H1 (cell line): ENCODE results near the gene CRYBB1. TPM values are rescaled to one million over a fixed set of nuclear protein-coding genes. Genes with fewer than 3 reads are reported as not detected.

Source experiments
- ASH2L ChIP-seq: fragments of 200-600, 300-600 bp; sonication (generic); IDR thresholded peaks from one replicate; pipeline ENCODE4 v1.7.1; 2017; ENCODE audit warnings: low read length
- ATF3 ChIP-seq: IDR thresholded peaks from 2 replicates; pipeline ENCODE4 v1.6.1; 2011; ENCODE audit warnings: low read depth, mild to moderate bottlenecking, low read length; ENCODE audit not compliant: insufficient read depth
- BCL11A ChIP-seq, 2 experiments: IDR thresholded peaks; one replicate each; pipeline ENCODE4 v1.6.1; 2011; ENCODE audit warnings: low read depth in 2 of 2, low read length in 2 of 2, mild to moderate bottlenecking in 2 of 2
- CHD2 ChIP-seq: IDR thresholded peaks from 2 replicates; pipeline ENCODE4 v1.6.1; 2012; ENCODE audit warnings: low read length, improper control_type of control experiment
- EGR1 ChIP-seq: IDR thresholded peaks from 2 replicates; pipeline ENCODE4 v1.6.1; 2011; ENCODE audit warnings: low read depth, low read length, borderline replicate concordance
- GABPA ChIP-seq: IDR thresholded peaks from 2 replicates; pipeline ENCODE4 v1.6.1; 2011; ENCODE audit warnings: mild to moderate bottlenecking, low read length, moderate library complexity, borderline replicate concordance; ENCODE audit not compliant: insufficient read depth
- PHF8 ChIP-seq: fragments of 200-600 bp; sonication (generic); conservative IDR thresholded peaks from 2 replicates; pipeline ENCODE4 v1.7.1; 2012; ENCODE audit warnings: low read depth, mild to moderate bottlenecking, inconsistent platforms, low read length, moderate library complexity
- POLR2AphosphoS5 ChIP-seq: IDR thresholded peaks from 2 replicates; pipeline ENCODE4 v1.6.1; 2011; ENCODE audit warnings: low read depth, low read length
- POU5F1 ChIP-seq: IDR thresholded peaks from 2 replicates; pipeline ENCODE4 v1.6.1; 2011; ENCODE audit warnings: low read depth, mild to moderate bottlenecking, low read length, moderate library complexity
- RAD21 ChIP-seq, 2 experiments: IDR thresholded peaks in 1 of 2; conservative IDR thresholded peaks in 1 of 2; 2 replicates each; pipeline ENCODE4 v1.6.1; 2011; ENCODE audit warnings: low read depth in 2 of 2, low read length in 2 of 2, improper control_type of control experiment in 1 of 2, inconsistent platforms in 1 of 2, mild to moderate bottlenecking in 1 of 2, moderate library complexity in 1 of 2
- RBBP5 ChIP-seq: IDR thresholded peaks from 2 replicates; pipeline ENCODE4 v1.7.1; 2012; ENCODE audit warnings: low read depth, mild to moderate bottlenecking, inconsistent platforms, low read length, moderate library complexity, borderline replicate concordance
- RXRA ChIP-seq: IDR thresholded peaks from 2 replicates; pipeline ENCODE4 v1.6.1; 2011; ENCODE audit warnings: low read depth, mild to moderate bottlenecking, low read length, moderate library complexity; ENCODE audit not compliant: insufficient read depth
- SAP30 ChIP-seq: fragments of 300-600 bp; sonication (generic); IDR thresholded peaks from 2 replicates; pipeline ENCODE4 v1.7.1; 2012; ENCODE audit warnings: low read length, moderate library complexity, mild to moderate bottlenecking, inconsistent platforms; ENCODE audit not compliant: insufficient read depth, insufficient replicate concordance
- SRF ChIP-seq: IDR thresholded peaks from 2 replicates; pipeline ENCODE4 v1.6.1; 2011; ENCODE audit warnings: mild to moderate bottlenecking, low read depth, low read length, moderate library complexity
- SUZ12 ChIP-seq: fragments of 200-600 bp; sonication (generic); IDR thresholded peaks from 2 replicates; pipeline ENCODE4 v1.6.1; 2012; ENCODE audit warnings: mild to moderate bottlenecking, inconsistent platforms, low read length, moderate library complexity, mixed read lengths
- TAF1 ChIP-seq: IDR thresholded peaks from 2 replicates; pipeline ENCODE4 v1.6.1; 2011; ENCODE audit warnings: mild to moderate bottlenecking, low read depth, low read length
- TAF7 ChIP-seq: optimal IDR thresholded peaks from 2 replicates; pipeline ENCODE3; 2011; ENCODE audit warnings: low read depth, mild to moderate bottlenecking, inconsistent platforms, low read length, moderate library complexity, borderline replicate concordance
- TEAD4 ChIP-seq: IDR thresholded peaks from 2 replicates; pipeline ENCODE4 v1.6.1; 2012; ENCODE audit warnings: low read depth, low read length, inconsistent platforms, mixed read lengths
- polyA plus RNA-seq, 7 experiments: library from polyadenylated mRNA; depleted of rRNA in 3 of 7; stranded (reverse) in 5 of 7; unstranded in 2 of 7; fragments of >200 nt in 5 of 7; fragments of 200-250 nt in 2 of 7; gene quantifications; 1 replicate in 5 of 7; 2 replicates in 1 of 7; 4 replicates in 1 of 7; pipeline versions ENCODE4 v1.2.1 to v1.2.3, GENCODE V29; 2011 to 2013; ENCODE audit warnings: missing spikeins in 2 of 7, mixed read lengths in 2 of 7
- total RNA-seq: library from RNA; stranded (reverse); fragmentation: NEBNext Ultra II Directional; extraction: Animal tissue kit (Norgen Biotek cat#: 25700); gene quantifications from 2 replicates; pipeline ENCODE4 v1.2.1, GENCODE V29; 2021
- TF ChIP-seq, protein P1 (sequence below): IDR thresholded peaks from 2 replicates; pipeline ENCODE4 v1.6.1; 2012; ENCODE audit warnings: inconsistent platforms
- TF ChIP-seq, protein P2 (sequence below): IDR thresholded peaks from 2 replicates; pipeline ENCODE4 v1.6.1; 2012; ENCODE audit warnings: inconsistent platforms

The CRYBB1 gene
- total and polyA plus RNA-seq, 2 of the 8 experiments (the other 6 are each of a cell fraction or from before 2014, with no cell fraction given), result 1.7 to 6.0 TPM

DNA sequence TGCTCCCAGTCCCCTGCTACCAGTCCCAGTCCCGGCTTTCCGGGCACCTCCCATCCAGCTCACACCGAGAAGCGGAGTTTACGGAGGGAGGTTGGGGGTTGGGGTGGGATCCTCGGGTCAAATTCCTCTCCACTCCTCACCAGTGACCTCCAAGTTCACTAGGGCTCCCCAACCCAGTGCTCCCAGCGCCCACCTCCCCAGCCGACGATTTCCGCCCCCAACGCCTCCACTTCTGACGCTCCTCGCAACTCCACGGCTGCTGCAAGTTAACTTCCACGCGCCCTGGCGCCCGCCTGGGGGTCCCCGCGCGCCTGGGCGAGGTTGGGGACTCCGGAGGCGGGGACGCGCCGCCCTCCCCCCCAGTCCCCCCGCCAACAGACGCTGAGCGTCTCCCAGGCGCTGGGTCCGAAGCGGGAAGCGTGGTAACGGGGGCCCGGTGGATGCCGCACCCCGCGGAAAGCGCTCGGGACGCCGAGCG lies 28.4 kb downstream of the CRYBB1 start (continued):
- TF ChIP-seq RBBP5 (0 out of 2 replicates have a peak, but pooled peaks have one; percentile 69), ATF3 (no peak), SAP30 (no peak), TAF1 (no peak), GABPA (no peak), SUZ12 (no peak), RAD21 (IDR thresholded peaks at IDR 0.05 in 1 of 2, conservative IDR thresholded peaks at IDR 0.05 in 1 of 2; ENCODE audit: low read depth in 2 of 2, low read length in 2 of 2) (no peak), TEAD4 (no peak), POLR2AphosphoS5 (no peak), SRF (no peak), POU5F1 (no peak), ASH2L (peak; percentile 20), BCL11A (IDR thresholded peaks at IDR 0.05; ENCODE audit: low read depth in 2 of 2, low read length in 2 of 2) (no peak), EGR1 (no peak), CHD2 (no peak), RXRA (no peak), PHF8 (no peak), TAF7 (no peak)
- TF ChIP-seq, protein P1, sequence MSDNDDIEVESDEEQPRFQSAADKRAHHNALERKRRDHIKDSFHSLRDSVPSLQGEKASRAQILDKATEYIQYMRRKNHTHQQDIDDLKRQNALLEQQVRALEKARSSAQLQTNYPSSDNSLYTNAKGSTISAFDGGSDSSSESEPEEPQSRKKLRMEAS, result peak; percentile 2; the same call in 1 of the 2 replicates
- TF ChIP-seq, protein P2, sequence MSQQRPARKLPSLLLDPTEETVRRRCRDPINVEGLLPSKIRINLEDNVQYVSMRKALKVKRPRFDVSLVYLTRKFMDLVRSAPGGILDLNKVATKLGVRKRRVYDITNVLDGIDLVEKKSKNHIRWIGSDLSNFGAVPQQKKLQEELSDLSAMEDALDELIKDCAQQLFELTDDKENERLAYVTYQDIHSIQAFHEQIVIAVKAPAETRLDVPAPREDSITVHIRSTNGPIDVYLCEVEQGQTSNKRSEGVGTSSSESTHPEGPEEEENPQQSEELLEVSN, result no peak
